ENCODE results near the gene GINS3. TPM values are rescaled to one million over a fixed set of nuclear protein-coding genes. Genes with fewer than 3 reads are reported as not detected.

The GINS3 gene
- total RNA-seq, 1 experiment from 2014 or later = 16.4 TPM

- H3K4me1 Mint-ChIP-seq = peaks cover 0 to 5% of the 10 kb centered on the region in 2 experiments; a peak in 2 of 4 replicates
- Histone ChIP-seq H3K23ac (ENCODE audit: insufficient read length, low read depth, low read length) (no peak overlapping the region), H3K79me2 (ENCODE audit: insufficient read depth, low read length) (no peaks in the 10 kb centered on the region), H2BK5ac (ENCODE audit: insufficient read length, low read length) (no peak overlapping the region), H2AK5ac (ENCODE audit: insufficient read length, low read length) (no peak overlapping the region), H2BK20ac (ENCODE audit: low read depth, low read length, poor library complexity, severe bottlenecking) (no peak overlapping the region), H3K79me1 (ENCODE audit: insufficient read depth, low read depth, low read length, poor library complexity, severe bottlenecking) (no peaks in the 10 kb centered on the region), H3K56ac (ENCODE audit: insufficient read length, low read depth, low read length) (no peak overlapping the region), H3K27ac (ENCODE audit: insufficient read length, low read depth, low read length) (no peak overlapping the region), H2BK12ac (ENCODE audit: insufficient read length, low read depth, low read length) (no peak overlapping the region), H3K23me2 (ENCODE audit: insufficient read length, low read depth, low read length, poor library complexity, severe bottlenecking) (no peaks in the 10 kb centered on the region), H3K9me3 (ENCODE audit: control insufficient read depth, low read depth, low read length) (no peaks in the 10 kb centered on the region), H4K5ac (ENCODE audit: insufficient read length, low read depth, low read length) (no peak overlapping the region), H3K9ac (ENCODE audit: extremely low read depth, insufficient read length, low read length) (no peak overlapping the region), H3K4me1 (ENCODE audit: insufficient read depth, low read length) (no peaks in the 10 kb centered on the region), H3K18ac (ENCODE audit: insufficient read length, low read depth, low read length) (no peak overlapping the region), H2BK120ac (ENCODE audit: low read depth, low read length, poor library complexity, severe bottlenecking) (no peak overlapping the region), H3K4me2 (ENCODE audit: insufficient read depth, insufficient read length, low read length) (no peak overlapping the region), H2BK15ac (ENCODE audit: low read depth, low read length) (no peak overlapping the region), H3K14ac (ENCODE audit: insufficient read depth, low read length) (no peak overlapping the region), H4K8ac (replicated peaks; ENCODE audit: insufficient read length, low read depth, low read length) (no peak overlapping the region), H2AFZ (ENCODE audit: low read length) (no peak overlapping the region), H4K91ac (ENCODE audit: insufficient read length, low read depth, low read length) (no peak overlapping the region), H4K20me1 (ENCODE audit: control insufficient read depth, insufficient read depth, insufficient read length) (no peaks in the 10 kb centered on the region), H3T11ph (ENCODE audit: low read length) (no peak overlapping the region), H3K4ac (ENCODE audit: low read depth, low read length) (no peak overlapping the region), H3K27me3 (ENCODE audit: insufficient read depth, low read length) (no peaks in the 10 kb centered on the region)
- H3K27ac Mint-ChIP-seq = no peak overlapping the region
- peaks cover 46% of the 10 kb centered on the region for H3K27me3 Mint-ChIP-seq (ENCODE audit: low read depth)
- no peaks in the 10 kb centered on the region for H3K9me3 Mint-ChIP-seq
- no peak for DNase-seq
- H3K36me3 Mint-ChIP-seq (ENCODE audit: insufficient read depth in 1 of 3, low read depth in 3 of 3) = no peaks in the 10 kb centered on the region
- no CpG with 5 or more reads among the region's 3 CpGs for WGBS (ENCODE audit: extremely low coverage, insufficient read length, low lambda C conversion rate)
- H3K4me3 Mint-ChIP-seq = no peak overlapping the region
- no peak for TF ChIP-seq CTCF (conservative IDR thresholded peaks at IDR 0.05)
These were observed 59.0 kb downstream of the GINS3 start for GRCh38 chr16:58451265-58451689.
